ENCODE measurements around the gene ELP6. TPM values are rescaled to one million over a fixed set of nuclear protein-coding genes. Genes with fewer than 3 reads are reported as not detected.

The ELP6 gene
- total and polyA plus RNA-seq, 2 donors (not counting 1 experiment from before 2014, with no cell fraction given), result 35.2 to 37.2 TPM

DNA sequence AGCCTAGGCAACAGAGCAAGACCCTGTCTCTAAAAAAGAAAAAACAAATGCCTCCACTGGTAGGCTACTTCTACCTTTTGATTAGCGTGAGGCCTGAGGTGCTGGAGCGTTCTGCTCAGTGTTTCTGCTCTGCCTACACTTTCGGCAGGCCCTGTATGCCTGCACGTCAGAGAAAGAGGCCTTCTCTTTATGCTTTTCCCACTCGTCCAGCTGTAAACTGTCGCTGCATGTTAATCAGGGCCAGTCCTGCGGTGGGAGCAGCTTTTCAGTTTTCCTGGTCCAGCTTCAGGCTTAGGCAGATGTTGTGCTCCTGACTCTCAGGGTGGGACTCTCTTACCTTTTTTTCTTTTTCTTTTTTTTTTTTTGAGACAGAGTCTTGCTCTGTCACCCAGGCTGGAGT, 39.9 kb upstream of the ELP6 start:
- Histone ChIP-seq H3K79me2 (ENCODE audit: control insufficient read depth, insufficient read depth, low read length) (no peaks in the 10 kb centered on the region), H3K9me3 (ENCODE audit: control insufficient read depth, insufficient read depth, low read depth, low read length) (no peaks in the 10 kb centered on the region), H3K4me3 (replicated peaks in 1 of 4; ENCODE audit: control extremely low read depth in 1 of 4, insufficient read depth in 1 of 4, low read depth in 3 of 4, low read length in 4 of 4) (no peak overlapping the region), H2AFZ (ENCODE audit: low read length) (no peak overlapping the region), H3K36me3 (ENCODE audit: control insufficient read depth, insufficient read depth, low read length) (no peaks in the 10 kb centered on the region), H3K9ac (ENCODE audit: insufficient read depth, low read length) (no peak overlapping the region), H4K20me1 (ENCODE audit: control insufficient read depth, extremely low read depth, insufficient read depth, low read length) (peaks cover 2% of the 10 kb centered on the region), H3K4me2 (ENCODE audit: extremely low read depth, insufficient read depth, low read length) (no peak overlapping the region), H3K4me1 (ENCODE audit: control insufficient read depth, extremely low read depth, insufficient read depth, low read length) (no peaks in the 10 kb centered on the region), H3K27me3 (ENCODE audit: control insufficient read depth, insufficient read depth, low read length) (peaks cover 6% of the 10 kb centered on the region), H3K27ac (ENCODE audit: insufficient read depth, low read length) (no peak overlapping the region)
- TF ChIP-seq, protein P1, sequence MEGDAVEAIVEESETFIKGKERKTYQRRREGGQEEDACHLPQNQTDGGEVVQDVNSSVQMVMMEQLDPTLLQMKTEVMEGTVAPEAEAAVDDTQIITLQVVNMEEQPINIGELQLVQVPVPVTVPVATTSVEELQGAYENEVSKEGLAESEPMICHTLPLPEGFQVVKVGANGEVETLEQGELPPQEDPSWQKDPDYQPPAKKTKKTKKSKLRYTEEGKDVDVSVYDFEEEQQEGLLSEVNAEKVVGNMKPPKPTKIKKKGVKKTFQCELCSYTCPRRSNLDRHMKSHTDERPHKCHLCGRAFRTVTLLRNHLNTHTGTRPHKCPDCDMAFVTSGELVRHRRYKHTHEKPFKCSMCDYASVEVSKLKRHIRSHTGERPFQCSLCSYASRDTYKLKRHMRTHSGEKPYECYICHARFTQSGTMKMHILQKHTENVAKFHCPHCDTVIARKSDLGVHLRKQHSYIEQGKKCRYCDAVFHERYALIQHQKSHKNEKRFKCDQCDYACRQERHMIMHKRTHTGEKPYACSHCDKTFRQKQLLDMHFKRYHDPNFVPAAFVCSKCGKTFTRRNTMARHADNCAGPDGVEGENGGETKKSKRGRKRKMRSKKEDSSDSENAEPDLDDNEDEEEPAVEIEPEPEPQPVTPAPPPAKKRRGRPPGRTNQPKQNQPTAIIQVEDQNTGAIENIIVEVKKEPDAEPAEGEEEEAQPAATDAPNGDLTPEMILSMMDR (conservative IDR thresholded peaks at IDR 0.05 in 1 of 2, IDR thresholded peaks at IDR 0.05 in 1 of 2; ENCODE audit: low read depth in 1 of 2, low read length in 2 of 2), result no peak
- no peak for TF ChIP-seq EZH2 (IDR thresholded peaks at IDR 0.05; ENCODE audit: low read length, missing control alignments)
- DNase-seq (ENCODE audit: low read depth in 2 of 2), result no peak

DNA sequence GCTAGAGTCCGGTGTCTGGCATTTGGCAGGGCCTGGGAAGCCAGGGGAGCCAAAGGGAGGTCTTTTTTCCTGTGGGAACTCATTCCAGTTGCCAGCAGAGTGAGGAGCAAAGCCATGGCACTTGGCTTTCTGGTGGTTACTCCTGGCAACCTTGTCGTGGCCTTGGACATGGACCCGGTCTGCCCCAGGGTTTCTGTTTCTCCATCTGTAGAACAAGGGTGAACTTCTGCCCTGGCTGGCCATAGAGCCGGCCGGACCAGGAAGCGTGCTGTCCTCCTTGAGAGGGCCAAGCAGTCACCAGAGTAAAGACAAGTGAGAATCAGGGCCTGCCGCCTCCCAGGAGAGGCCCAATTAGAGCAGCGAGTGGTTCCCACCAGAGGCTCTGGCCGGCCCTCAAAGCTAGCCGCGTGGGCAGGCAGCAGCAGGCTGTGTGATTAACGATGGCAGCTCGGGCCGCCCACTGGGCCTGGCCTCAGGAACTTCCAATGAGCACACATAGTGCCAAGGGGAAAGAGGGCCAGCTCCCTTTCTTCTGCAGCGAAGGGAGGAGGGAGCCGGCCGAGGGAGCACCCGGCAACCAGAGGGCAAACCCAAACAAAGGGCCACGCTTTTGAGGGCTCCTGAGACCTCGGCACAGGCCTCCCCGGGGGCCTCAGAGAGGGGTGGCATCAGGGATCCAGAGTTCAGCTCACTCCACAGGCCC, 29.1 kb upstream of the ELP6 start:
- Histone ChIP-seq H3K4me1 (ENCODE audit: control insufficient read depth, extremely low read depth, insufficient read depth, low read length) (no peaks in the 10 kb centered on the region), H2AFZ (ENCODE audit: low read length) (peak overlapping the region; percentile 19), H3K4me3 (replicated peaks in 1 of 4; ENCODE audit: control extremely low read depth in 1 of 4, insufficient read depth in 1 of 4, low read depth in 3 of 4, low read length in 4 of 4) (no peak overlapping the region), H3K27ac (ENCODE audit: insufficient read depth, low read length) (no peak overlapping the region), H3K9ac (ENCODE audit: insufficient read depth, low read length) (no peak overlapping the region), H3K36me3 (ENCODE audit: control insufficient read depth, insufficient read depth, low read length) (no peaks in the 10 kb centered on the region), H3K27me3 (ENCODE audit: control insufficient read depth, insufficient read depth, low read length) (no peaks in the 10 kb centered on the region), H3K79me2 (ENCODE audit: control insufficient read depth, insufficient read depth, low read length) (no peaks in the 10 kb centered on the region), H4K20me1 (ENCODE audit: control insufficient read depth, extremely low read depth, insufficient read depth, low read length) (no peaks in the 10 kb centered on the region), H3K9me3 (ENCODE audit: control insufficient read depth, insufficient read depth, low read depth, low read length) (no peaks in the 10 kb centered on the region), H3K4me2 (ENCODE audit: extremely low read depth, insufficient read depth, low read length) (peak overlapping the region; percentile 48)
- TF ChIP-seq EZH2 (IDR thresholded peaks at IDR 0.05; ENCODE audit: low read length, missing control alignments), result no peak
- TF ChIP-seq, protein P1 (conservative IDR thresholded peaks at IDR 0.05 in 1 of 2, IDR thresholded peaks at IDR 0.05 in 1 of 2; ENCODE audit: low read depth in 1 of 2, low read length in 2 of 2), result no peak
- peak; percentile 13 to 84 for DNase-seq (ENCODE audit: low read depth in 2 of 2)

DNA sequence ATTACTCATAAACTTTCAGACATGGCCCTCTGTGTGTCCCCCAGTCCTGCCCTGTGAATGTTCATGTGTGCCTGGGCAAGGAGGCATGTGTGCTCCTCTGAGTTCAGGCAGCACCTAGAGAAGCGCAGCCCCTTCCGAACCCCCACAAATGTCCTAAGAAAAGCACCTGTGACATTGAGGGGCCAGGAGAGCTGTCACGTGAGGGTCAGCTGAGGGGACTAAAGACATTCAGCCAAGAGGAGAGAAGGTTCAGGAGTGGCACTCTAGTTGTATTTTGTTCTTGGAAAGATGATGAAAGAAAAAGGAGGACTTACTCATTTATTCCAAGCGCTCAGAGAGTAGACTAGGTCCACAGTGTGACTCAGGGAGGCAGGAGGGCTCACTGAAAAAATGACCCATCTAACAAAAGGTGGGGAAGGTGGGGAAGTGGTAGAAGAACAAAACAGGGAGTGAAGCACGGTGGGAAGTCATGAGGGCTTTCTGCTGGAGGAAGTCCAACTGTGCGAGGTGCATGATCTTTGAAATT, 28.1 kb upstream of the ELP6 start:
- no peak overlapping the region for H3K4me2 ChIP-seq (ENCODE audit: extremely low read depth, insufficient read depth, low read length)
- no peaks in the 10 kb centered on the region for H3K27me3 ChIP-seq (ENCODE audit: control insufficient read depth, insufficient read depth, low read length)
- no peaks in the 10 kb centered on the region for H3K36me3 ChIP-seq (ENCODE audit: control insufficient read depth, insufficient read depth, low read length)
- H2AFZ ChIP-seq (ENCODE audit: low read length), result no peak overlapping the region
- H3K79me2 ChIP-seq (ENCODE audit: control insufficient read depth, insufficient read depth, low read length), result no peaks in the 10 kb centered on the region
- no peak overlapping the region for H3K9ac ChIP-seq (ENCODE audit: insufficient read depth, low read length)
- TF ChIP-seq, protein P1 (conservative IDR thresholded peaks at IDR 0.05 in 1 of 2, IDR thresholded peaks at IDR 0.05 in 1 of 2; ENCODE audit: low read depth in 1 of 2, low read length in 2 of 2), result no peak
- TF ChIP-seq EZH2 (IDR thresholded peaks at IDR 0.05; ENCODE audit: low read length, missing control alignments), result no peak
- no peak overlapping the region for H3K27ac ChIP-seq (ENCODE audit: insufficient read depth, low read length)
- H3K9me3 ChIP-seq (ENCODE audit: control insufficient read depth, insufficient read depth, low read depth, low read length), result no peaks in the 10 kb centered on the region
- H3K4me3 ChIP-seq (replicated peaks in 1 of 4; ENCODE audit: control extremely low read depth in 1 of 4, insufficient read depth in 1 of 4, low read depth in 3 of 4, low read length in 4 of 4), result no peak overlapping the region
- H4K20me1 ChIP-seq (ENCODE audit: control insufficient read depth, extremely low read depth, insufficient read depth, low read length), result no peaks in the 10 kb centered on the region
- DNase-seq (ENCODE audit: low read depth in 2 of 2), result peak in 1 of 2 donors; percentile 7
- no peaks in the 10 kb centered on the region for H3K4me1 ChIP-seq (ENCODE audit: control insufficient read depth, extremely low read depth, insufficient read depth, low read length)
